ENCODE measurements around the gene GALT. TPM values are rescaled to one million over a fixed set of nuclear protein-coding genes. Genes with fewer than 3 reads are reported as not detected.

GALT gene
- total RNA-seq, 4 donors from 2014 or later = 38.5 to 75.3 (median 63.7) TPM

- H3K27ac ChIP-seq = no peak overlapping the region
- no peaks in the 10 kb centered on the region for H3K9me3 ChIP-seq
- H3K27me3 ChIP-seq = no peaks in the 10 kb centered on the region
- TF ChIP-seq POLR2A (IDR thresholded peaks at IDR 0.05) = no peak
- TF ChIP-seq EP300 (IDR thresholded peaks at IDR 0.05) = no peak
- TF ChIP-seq, protein P1, sequence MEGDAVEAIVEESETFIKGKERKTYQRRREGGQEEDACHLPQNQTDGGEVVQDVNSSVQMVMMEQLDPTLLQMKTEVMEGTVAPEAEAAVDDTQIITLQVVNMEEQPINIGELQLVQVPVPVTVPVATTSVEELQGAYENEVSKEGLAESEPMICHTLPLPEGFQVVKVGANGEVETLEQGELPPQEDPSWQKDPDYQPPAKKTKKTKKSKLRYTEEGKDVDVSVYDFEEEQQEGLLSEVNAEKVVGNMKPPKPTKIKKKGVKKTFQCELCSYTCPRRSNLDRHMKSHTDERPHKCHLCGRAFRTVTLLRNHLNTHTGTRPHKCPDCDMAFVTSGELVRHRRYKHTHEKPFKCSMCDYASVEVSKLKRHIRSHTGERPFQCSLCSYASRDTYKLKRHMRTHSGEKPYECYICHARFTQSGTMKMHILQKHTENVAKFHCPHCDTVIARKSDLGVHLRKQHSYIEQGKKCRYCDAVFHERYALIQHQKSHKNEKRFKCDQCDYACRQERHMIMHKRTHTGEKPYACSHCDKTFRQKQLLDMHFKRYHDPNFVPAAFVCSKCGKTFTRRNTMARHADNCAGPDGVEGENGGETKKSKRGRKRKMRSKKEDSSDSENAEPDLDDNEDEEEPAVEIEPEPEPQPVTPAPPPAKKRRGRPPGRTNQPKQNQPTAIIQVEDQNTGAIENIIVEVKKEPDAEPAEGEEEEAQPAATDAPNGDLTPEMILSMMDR (IDR thresholded peaks at IDR 0.05) = no peak
- 93 to 94% methylated on average over 5 of the region's 5 CpGs for WGBS, 2 donors
- peaks cover 0 to 37% (median 0%) of the 10 kb centered on the region in 3 donors for H3K36me3 ChIP-seq
- no peak for DNase-seq (ENCODE audit: low spot score in 2 of 2)
- H3K4me1 ChIP-seq = peaks cover 0 to 12% (median 4%) of the 10 kb centered on the region in 4 donors
- no peak overlapping the region for H3K4me3 ChIP-seq
These were observed 23.5 kb downstream of the GALT start for GRCh38 chr9:34669809-34670562.

- no peak for DNase-seq (ENCODE audit: low spot score in 2 of 2)
- peaks cover 0 to 37% (median 0%) of the 10 kb centered on the region in 3 donors for H3K36me3 ChIP-seq
- TF ChIP-seq POLR2A (IDR thresholded peaks at IDR 0.05) (no peak), EP300 (IDR thresholded peaks at IDR 0.05) (no peak)
- TF ChIP-seq, protein P1 (IDR thresholded peaks at IDR 0.05) = no peak
- WGBS, 2 donors = 86 to 93% methylated on average over 1 of the region's 1 CpG
- H3K27me3 ChIP-seq = no peaks in the 10 kb centered on the region
- no peaks in the 10 kb centered on the region for H3K9me3 ChIP-seq
- H3K4me3 ChIP-seq = no peak overlapping the region
- peaks cover 0 to 11% (median 3%) of the 10 kb centered on the region in 4 donors for H3K4me1 ChIP-seq
- H3K27ac ChIP-seq = no peak overlapping the region
These were observed 24.8 kb downstream of the GALT start for GRCh38 chr9:34671307-34671706.

DNA sequence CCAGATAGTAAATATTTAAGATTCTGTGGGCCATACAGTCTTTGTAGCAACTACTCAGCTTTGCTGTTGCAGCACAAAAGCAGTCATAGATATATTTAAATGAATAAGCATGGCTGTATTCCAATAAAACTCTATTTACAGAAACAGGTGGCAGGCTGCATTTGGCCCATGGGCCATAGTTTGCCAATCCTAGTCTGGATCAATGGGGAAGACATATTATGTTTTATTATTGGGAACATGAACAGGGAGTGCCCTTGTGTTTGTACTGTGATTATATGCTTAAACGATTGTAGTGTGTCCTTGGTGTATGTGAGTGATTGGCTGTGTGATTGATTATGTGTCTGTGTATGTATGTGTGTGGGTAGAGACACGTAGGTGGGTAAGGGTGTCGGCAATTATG lies 28.0 kb downstream of the GALT start:
- 83 to 91% methylated on average over 3 of the region's 3 CpGs for WGBS, 2 donors
- no peak for TF ChIP-seq POLR2A (IDR thresholded peaks at IDR 0.05)
- TF ChIP-seq, protein P1 (IDR thresholded peaks at IDR 0.05) = no peak
- Histone ChIP-seq H3K4me3 (no peak overlapping the region), H3K36me3 (peaks cover 0 to 23% (median 0%) of the 10 kb centered on the region in 3 donors), H3K4me1 (no peaks in the 10 kb centered on the region), H3K27me3 (no peaks in the 10 kb centered on the region), H3K9me3 (no peaks in the 10 kb centered on the region), H3K27ac (no peak overlapping the region)
- no peak for DNase-seq (ENCODE audit: low spot score in 2 of 2)

DNA sequence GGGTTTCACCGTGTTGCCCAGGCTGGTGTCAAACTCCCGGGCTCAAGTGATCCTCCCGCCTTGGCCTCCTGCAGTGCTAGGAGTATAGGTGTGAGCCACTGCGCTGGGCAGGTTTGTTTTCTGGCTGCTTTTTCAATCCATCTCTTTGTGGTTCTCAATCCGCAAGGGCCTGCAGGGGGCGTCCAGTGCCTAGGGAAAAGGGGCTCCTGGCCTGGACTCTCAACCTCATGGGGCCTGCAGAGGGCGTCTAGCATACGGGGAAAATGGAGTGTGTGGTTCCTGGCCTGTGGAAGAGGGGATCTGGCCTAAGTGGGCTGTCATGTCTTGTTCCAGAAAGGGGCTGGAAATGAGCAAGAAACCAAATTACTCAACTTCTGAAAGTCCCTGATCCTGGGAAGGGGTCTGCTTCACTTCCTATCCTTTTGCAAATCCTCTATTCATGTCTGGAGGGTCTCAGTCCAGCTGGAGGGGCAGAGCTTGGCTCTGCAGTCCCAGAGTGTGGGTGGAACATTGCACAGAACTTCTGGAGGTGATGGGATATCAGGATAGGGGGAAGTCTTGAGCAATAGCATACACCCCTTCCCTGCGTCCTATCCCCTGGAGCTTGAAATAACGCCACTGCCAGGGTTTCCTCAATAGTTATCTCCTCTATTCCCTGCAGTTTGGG lies 28.7 kb downstream of the GALT start:
- Histone ChIP-seq H3K4me3 (no peak overlapping the region), H3K27me3 (no peaks in the 10 kb centered on the region), H3K9me3 (no peaks in the 10 kb centered on the region), H3K4me1 (no peaks in the 10 kb centered on the region), H3K36me3 (peaks cover 0 to 16% (median 0%) of the 10 kb centered on the region in 3 donors), H3K27ac (no peak overlapping the region)
- TF ChIP-seq, protein P1 (IDR thresholded peaks at IDR 0.05) = peak; percentile 30 to 46 (median 39)
- TF ChIP-seq EP300 (IDR thresholded peaks at IDR 0.05) = no peak
- peak in 1 of 2 donors; percentile 64 for DNase-seq (ENCODE audit: low spot score in 2 of 2)
- 38 to 44% methylated on average over 10 of the region's 10 CpGs for WGBS, 2 donors

GRCh38 chr9:34675869-34676268 lies 29.4 kb downstream of the GALT start:
- Histone ChIP-seq H3K4me3 (no peak overlapping the region), H3K9me3 (no peaks in the 10 kb centered on the region), H3K4me1 (no peaks in the 10 kb centered on the region), H3K36me3 (peaks cover 0 to 10% (median 0%) of the 10 kb centered on the region in 3 donors), H3K27me3 (no peaks in the 10 kb centered on the region), H3K27ac (no peak overlapping the region)
- no peak for DNase-seq (ENCODE audit: low spot score in 2 of 2)
- WGBS, 2 donors = 93 to 97% methylated on average over 2 of the region's 2 CpGs
- TF ChIP-seq EP300 (IDR thresholded peaks at IDR 0.05) (no peak), POLR2A (IDR thresholded peaks at IDR 0.05) (no peak)
- TF ChIP-seq, protein P1 (IDR thresholded peaks at IDR 0.05) = no peak
